ENCODE data around the gene DDX25. TPM values are rescaled to one million over a fixed set of nuclear protein-coding genes. Genes with fewer than 3 reads are reported as not detected.

The DDX25 gene
- total and polyA plus RNA-seq, 2 of the 13 experiments (the other 11 are each of a cell fraction or from before 2014, with no cell fraction given) = 0.17 to 0.29 TPM

DNA sequence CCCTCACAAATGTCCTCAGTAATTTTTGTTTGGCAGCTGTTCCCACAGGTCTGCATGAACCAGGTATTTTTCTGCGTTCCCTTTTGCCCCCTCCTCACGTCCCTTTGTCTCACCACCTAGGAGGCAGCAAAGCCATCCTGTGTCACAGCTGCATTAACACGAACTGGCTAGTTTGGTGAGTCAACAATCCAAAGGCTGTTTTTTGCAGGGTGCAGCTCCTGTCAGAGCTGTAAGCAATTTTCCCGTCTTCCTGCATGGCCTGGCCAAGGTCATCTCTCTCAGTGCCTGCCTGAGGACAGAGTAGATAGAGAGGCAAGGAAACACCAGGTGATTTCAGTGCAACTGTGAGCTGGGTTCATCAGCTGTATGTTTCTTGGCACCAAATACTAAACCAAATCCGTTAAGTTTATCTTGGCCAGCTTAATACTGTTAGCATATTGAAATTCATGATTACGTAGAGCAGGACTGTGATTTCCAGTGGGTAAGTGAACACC, 21.0 kb downstream of the DDX25 start (continued):
- TF ChIP-seq ZNF749 (CRISPR knock-in tag; IDR thresholded peaks at IDR 0.05; ENCODE audit: borderline replicate concordance) (no peak), STAG1 (CRISPR knock-in tag; IDR thresholded peaks at IDR 0.05) (peak; percentile 68), MIER3 (CRISPR knock-in tag; IDR thresholded peaks at IDR 0.05; ENCODE audit: borderline replicate concordance) (peak; percentile 57; the same call in 1 of the 2 replicates), SOX5 (CRISPR knock-in tag; IDR thresholded peaks at IDR 0.05; ENCODE audit: borderline replicate concordance) (peak; percentile 28; the same call in 1 of the 2 replicates), DNMT3B (CRISPR knock-in tag; conservative IDR thresholded peaks at IDR 0.05) (no peak), GLI4 (CRISPR knock-in tag; IDR thresholded peaks at IDR 0.05; ENCODE audit: borderline replicate concordance) (no peak), ZNF891 (CRISPR knock-in tag; IDR thresholded peaks at IDR 0.05) (no peak), ZNF687 (CRISPR knock-in tag; IDR thresholded peaks at IDR 0.05) (no peak), BCLAF1 (IDR thresholded peaks at IDR 0.05) (no peak)
- TF ChIP-seq, protein P1, sequence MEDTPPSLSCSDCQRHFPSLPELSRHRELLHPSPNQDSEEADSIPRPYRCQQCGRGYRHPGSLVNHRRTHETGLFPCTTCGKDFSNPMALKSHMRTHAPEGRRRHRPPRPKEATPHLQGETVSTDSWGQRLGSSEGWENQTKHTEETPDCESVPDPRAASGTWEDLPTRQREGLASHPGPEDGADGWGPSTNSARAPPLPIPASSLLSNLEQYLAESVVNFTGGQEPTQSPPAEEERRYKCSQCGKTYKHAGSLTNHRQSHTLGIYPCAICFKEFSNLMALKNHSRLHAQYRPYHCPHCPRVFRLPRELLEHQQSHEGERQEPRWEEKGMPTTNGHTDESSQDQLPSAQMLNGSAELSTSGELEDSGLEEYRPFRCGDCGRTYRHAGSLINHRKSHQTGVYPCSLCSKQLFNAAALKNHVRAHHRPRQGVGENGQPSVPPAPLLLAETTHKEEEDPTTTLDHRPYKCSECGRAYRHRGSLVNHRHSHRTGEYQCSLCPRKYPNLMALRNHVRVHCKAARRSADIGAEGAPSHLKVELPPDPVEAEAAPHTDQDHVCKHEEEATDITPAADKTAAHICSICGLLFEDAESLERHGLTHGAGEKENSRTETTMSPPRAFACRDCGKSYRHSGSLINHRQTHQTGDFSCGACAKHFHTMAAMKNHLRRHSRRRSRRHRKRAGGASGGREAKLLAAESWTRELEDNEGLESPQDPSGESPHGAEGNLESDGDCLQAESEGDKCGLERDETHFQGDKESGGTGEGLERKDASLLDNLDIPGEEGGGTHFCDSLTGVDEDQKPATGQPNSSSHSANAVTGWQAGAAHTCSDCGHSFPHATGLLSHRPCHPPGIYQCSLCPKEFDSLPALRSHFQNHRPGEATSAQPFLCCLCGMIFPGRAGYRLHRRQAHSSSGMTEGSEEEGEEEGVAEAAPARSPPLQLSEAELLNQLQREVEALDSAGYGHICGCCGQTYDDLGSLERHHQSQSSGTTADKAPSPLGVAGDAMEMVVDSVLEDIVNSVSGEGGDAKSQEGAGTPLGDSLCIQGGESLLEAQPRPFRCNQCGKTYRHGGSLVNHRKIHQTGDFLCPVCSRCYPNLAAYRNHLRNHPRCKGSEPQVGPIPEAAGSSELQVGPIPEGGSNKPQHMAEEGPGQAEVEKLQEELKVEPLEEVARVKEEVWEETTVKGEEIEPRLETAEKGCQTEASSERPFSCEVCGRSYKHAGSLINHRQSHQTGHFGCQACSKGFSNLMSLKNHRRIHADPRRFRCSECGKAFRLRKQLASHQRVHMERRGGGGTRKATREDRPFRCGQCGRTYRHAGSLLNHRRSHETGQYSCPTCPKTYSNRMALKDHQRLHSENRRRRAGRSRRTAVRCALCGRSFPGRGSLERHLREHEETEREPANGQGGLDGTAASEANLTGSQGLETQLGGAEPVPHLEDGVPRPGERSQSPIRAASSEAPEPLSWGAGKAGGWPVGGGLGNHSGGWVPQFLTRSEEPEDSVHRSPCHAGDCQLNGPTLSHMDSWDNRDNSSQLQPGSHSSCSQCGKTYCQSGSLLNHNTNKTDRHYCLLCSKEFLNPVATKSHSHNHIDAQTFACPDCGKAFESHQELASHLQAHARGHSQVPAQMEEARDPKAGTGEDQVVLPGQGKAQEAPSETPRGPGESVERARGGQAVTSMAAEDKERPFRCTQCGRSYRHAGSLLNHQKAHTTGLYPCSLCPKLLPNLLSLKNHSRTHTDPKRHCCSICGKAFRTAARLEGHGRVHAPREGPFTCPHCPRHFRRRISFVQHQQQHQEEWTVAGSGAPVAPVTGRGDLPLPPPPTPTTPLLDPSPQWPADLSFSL (CRISPR knock-in tag; IDR thresholded peaks at IDR 0.05) = peak; percentile 79; the same call in 1 of the 2 replicates
- TF ChIP-seq, protein P2, sequence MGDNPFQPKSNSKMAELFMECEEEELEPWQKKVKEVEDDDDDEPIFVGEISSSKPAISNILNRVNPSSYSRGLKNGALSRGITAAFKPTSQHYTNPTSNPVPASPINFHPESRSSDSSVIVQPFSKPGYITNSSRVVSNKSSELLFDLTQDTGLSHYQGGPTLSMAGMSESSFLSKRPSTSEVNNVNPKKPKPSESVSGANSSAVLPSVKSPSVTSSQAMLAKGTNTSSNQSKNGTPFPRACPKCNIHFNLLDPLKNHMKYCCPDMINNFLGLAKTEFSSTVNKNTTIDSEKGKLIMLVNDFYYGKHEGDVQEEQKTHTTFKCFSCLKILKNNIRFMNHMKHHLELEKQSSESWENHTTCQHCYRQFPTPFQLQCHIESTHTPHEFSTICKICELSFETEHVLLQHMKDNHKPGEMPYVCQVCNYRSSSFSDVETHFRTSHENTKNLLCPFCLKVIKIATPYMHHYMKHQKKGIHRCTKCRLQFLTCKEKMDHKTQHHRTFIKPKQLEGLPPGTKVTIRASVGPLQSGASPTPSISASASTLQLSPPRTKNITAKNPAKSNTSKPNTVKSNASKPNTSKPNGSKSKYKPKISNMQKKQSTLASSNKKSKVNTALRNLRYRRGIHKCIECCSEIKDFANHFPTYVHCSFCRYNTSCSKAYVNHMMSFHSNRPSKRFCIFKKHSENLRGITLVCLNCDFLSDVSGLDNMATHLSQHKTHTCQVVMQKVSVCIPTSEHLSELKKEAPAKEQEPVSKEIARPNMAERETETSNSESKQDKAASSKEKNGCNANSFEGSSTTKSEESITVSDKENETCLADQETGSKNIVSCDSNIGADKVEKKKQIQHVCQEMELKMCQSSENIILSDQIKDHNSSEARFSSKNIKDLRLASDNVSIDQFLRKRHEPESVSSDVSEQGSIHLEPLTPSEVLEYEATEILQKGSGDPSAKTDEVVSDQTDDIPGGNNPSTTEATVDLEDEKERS (CRISPR knock-in tag; IDR thresholded peaks at IDR 0.05) = 0 out of 2 replicates have a peak, but pooled peaks have one; percentile 40
